DMS153 treated with DMSO at 0.1 percent for 48 hours (cell line): ENCODE measurements around the gene TBC1D2.

Experiments used
- DNase-seq: peaks from one replicate; lab custom pipeline; 2025; ENCODE audit not compliant: unreplicated experiment; lab: John Stamatoyannopoulos, UW

Gene TBC1D2

GRCh38 chr9:98219364-98219716 lies 36.1 kb downstream of the TBC1D2 start:
- no peak for DNase-seq

GRCh38 chr9:98218562-98219363 lies 36.7 kb downstream of the TBC1D2 start:
- DNase-seq = no peak

- no peak for DNase-seq
Measured at GRCh38 chr9:98217255-98217654, 38.2 kb downstream of the TBC1D2 start.

- no peak for DNase-seq
Measured at GRCh38 chr9:98216391-98216790, 39.1 kb downstream of the TBC1D2 start.

GRCh38 chr9:98215821-98216220 lies 39.6 kb downstream of the TBC1D2 start:
- DNase-seq = no peak

- DNase-seq = no peak
Measured at GRCh38 chr9:98215271-98215670, 40.2 kb downstream of the TBC1D2 start.

- DNase-seq = no peak
Measured at GRCh38 chr9:98214811-98215210, 40.6 kb downstream of the TBC1D2 start.

- DNase-seq = no peak
Measured at GRCh38 chr9:98211260-98211659, 44.2 kb downstream of the TBC1D2 start.

GRCh38 chr9:98210435-98210834 lies 45.0 kb downstream of the TBC1D2 start:
- no peak for DNase-seq

- no peak for DNase-seq
Measured at GRCh38 chr9:98209530-98209929, 45.9 kb downstream of the TBC1D2 start.

- DNase-seq = no peak
Measured at GRCh38 chr9:98208635-98209034, 46.8 kb downstream of the TBC1D2 start.

- DNase-seq = no peak
Measured at GRCh38 chr9:98207606-98208005, 47.8 kb downstream of the TBC1D2 start.

- DNase-seq = no peak
Measured at GRCh38 chr9:98206754-98207153, 48.7 kb downstream of the TBC1D2 start.

- no peak for DNase-seq
Measured at GRCh38 chr9:98204692-98205091, 50.8 kb downstream of the TBC1D2 start.

GRCh38 chr9:98203153-98203552 lies 52.3 kb downstream of the TBC1D2 start:
- DNase-seq = no peak

- DNase-seq = no peak
Measured at GRCh38 chr9:98202252-98202651, 53.2 kb downstream of the TBC1D2 start.

- DNase-seq = no peak
Measured at GRCh38 chr9:98201749-98202148, 53.7 kb downstream of the TBC1D2 start.

GRCh38 chr9:98201102-98201501 lies 54.3 kb downstream of the TBC1D2 start:
- DNase-seq = no peak

GRCh38 chr9:98199388-98200033 lies 55.9 kb downstream of the TBC1D2 start:
- no peak for DNase-seq

- DNase-seq = no peak
Measured at GRCh38 chr9:98195671-98196070, 59.8 kb downstream of the TBC1D2 start.

- DNase-seq = no peak
Measured at GRCh38 chr9:98193336-98193944, 62.0 kb downstream of the TBC1D2 start.
